SK-N-SH (cell line): ENCODE results near the gene IL1F10. TPM values are rescaled to one million over a fixed set of nuclear protein-coding genes. Genes with fewer than 3 reads are reported as not detected.

Experiments used
- CTCF ChIA-PET: fragments of 300-600, 350-600 bp; formaldehyde crosslinking; extraction: SDS; loops from one replicate; lab custom pipeline; 2021; lab: Yijun Ruan, JAX
- POLR2A ChIA-PET: fragments of 350-600 bp; sonication (Branson Sonifier 250); formaldehyde crosslinking; extraction: SDS; loops from one replicate; lab custom pipeline; 2020; ENCODE audit warnings: antibody characterized with exemption, inconsistent platforms; lab: Yijun Ruan, JAX
- DNase-seq: peaks from one replicate; pipeline ENCODE4 v3.0.0; 2012
- H2AFZ ChIP-seq: fragments of 200-600 bp; sonication (generic); 2 replicates; pipeline ENCODE4 v1.8.1; 2016; ENCODE audit warnings: antibody characterized with exemption, mild to moderate bottlenecking, low read depth
- H3F3A ChIP-seq: fragments of 200-600 bp; sonication (generic); replicated peaks from 2 replicates; pipeline ENCODE3; 2016; ENCODE audit warnings: antibody characterized with exemption, mild to moderate bottlenecking; ENCODE audit not compliant: insufficient read depth
- H3K27ac ChIP-seq, 2 experiments: fragments of 200-500 bp in 1 of 2; fragments of 200-600 bp in 1 of 2; sonication (Bioruptor generic) in 1 of 2; sonication (generic), shearing (Covaris generic) in 1 of 2; 2 replicates each; pipeline versions ENCODE4 v1.5.1 to v1.6.1; 2014 to 2016; ENCODE audit warnings: low read depth in 2 of 2, inconsistent platforms in 1 of 2, low read length in 1 of 2, mild to moderate bottlenecking in 1 of 2, mixed read lengths in 1 of 2
- H3K27me3 ChIP-seq: fragments of 200-600 bp; sonication (generic), shearing (Covaris generic); 2 replicates; pipeline ENCODE4 v1.6.1; 2016; ENCODE audit warnings: mixed run types; ENCODE audit not compliant: insufficient read depth
- H3K36me3 ChIP-seq, 2 experiments: fragments of 200-500 bp in 1 of 2; fragments of 200-600 bp in 1 of 2; sonication (Bioruptor generic) in 1 of 2; sonication (generic) in 1 of 2; replicated peaks in 1 of 2; 2 replicates each; pipeline versions ENCODE3 to v1.5.1; 2014 to 2016; ENCODE audit warnings: low read length in 1 of 2, mild to moderate bottlenecking in 1 of 2; ENCODE audit not compliant: insufficient read depth in 2 of 2, control insufficient read depth in 1 of 2
- H3K4me1 ChIP-seq, 2 experiments: fragments of 200-500 bp in 1 of 2; fragments of 200-600 bp in 1 of 2; sonication (Bioruptor generic) in 1 of 2; sonication (generic), shearing (Covaris generic) in 1 of 2; 2 replicates each; pipeline versions ENCODE4 v1.5.1 to v1.6.1; 2014 to 2016; ENCODE audit warnings: low read depth in 1 of 2, low read length in 1 of 2, mixed run types in 1 of 2; ENCODE audit not compliant: insufficient read depth in 2 of 2, control insufficient read depth in 1 of 2
- H3K4me2 ChIP-seq: fragments of 200-600 bp; sonication (generic), shearing (Covaris generic); 2 replicates; pipeline ENCODE4 v1.6.1; 2017; ENCODE audit warnings: mixed run types
- H3K4me3 ChIP-seq, 2 experiments: fragments of 200-500 bp in 1 of 2; fragments of 200-600 bp in 1 of 2; sonication (Bioruptor generic) in 1 of 2; sonication (generic), shearing (Covaris generic) in 1 of 2; 2 replicates each; pipeline versions ENCODE4 v1.5.1 to v1.8.1; 2014 to 2016; ENCODE audit warnings: low read depth in 2 of 2, inconsistent platforms in 1 of 2, low read length in 1 of 2, mild to moderate bottlenecking in 1 of 2, mixed read lengths in 1 of 2, moderate library complexity in 1 of 2
- H3K79me2 ChIP-seq: fragments of 200-600 bp; sonication (generic); 2 replicates; pipeline ENCODE4 v1.8.1; 2017; ENCODE audit warnings: mild to moderate bottlenecking; ENCODE audit not compliant: insufficient read depth
- H3K9ac ChIP-seq: fragments of 200-600 bp; sonication (generic); 2 replicates; pipeline ENCODE4 v1.6.1; 2017; ENCODE audit warnings: mixed run types
- H3K9me2 ChIP-seq: fragments of 200-600 bp; sonication (generic); 2 replicates; pipeline ENCODE4 v1.6.1; 2017; ENCODE audit warnings: mixed run types
- H3K9me3 ChIP-seq: fragments of 200-600 bp; sonication (generic); 2 replicates; pipeline ENCODE4 v1.6.1; 2017; ENCODE audit warnings: mixed run types, mild to moderate bottlenecking, moderate library complexity
- H4K20me1 ChIP-seq: fragments of 200-600 bp; sonication (generic); 2 replicates; pipeline ENCODE4 v1.6.1; 2017; ENCODE audit warnings: mild to moderate bottlenecking, mixed run types; ENCODE audit not compliant: insufficient read depth
- EP300 ChIP-seq, 2 experiments: IDR thresholded peaks; 2 replicates each; pipeline versions ENCODE4 v1.4.0 to v1.6.1; 2012; ENCODE audit warnings: borderline replicate concordance in 1 of 2, low read depth in 1 of 2, low read length in 1 of 2
- FOXJ3 ChIP-seq: sonication (generic); formaldehyde crosslinking; IDR thresholded peaks from 2 replicates; pipeline ENCODE4 v1.5.1; 2020; ENCODE audit warnings: mild to moderate bottlenecking, missing genetic modification reagents
- FOXM1 ChIP-seq: IDR thresholded peaks from 2 replicates; pipeline ENCODE4 v1.4.0; 2012; ENCODE audit warnings: low read depth, mild to moderate bottlenecking
- GABPA ChIP-seq: IDR thresholded peaks from 2 replicates; pipeline ENCODE4 v1.4.0; 2012; ENCODE audit warnings: low read depth, mild to moderate bottlenecking
- GATA2 ChIP-seq: sonication (generic); formaldehyde crosslinking; IDR thresholded peaks from 2 replicates; pipeline ENCODE4 v1.5.0; 2020; ENCODE audit warnings: mild to moderate bottlenecking, missing genetic modification reagents
- JUND ChIP-seq: IDR thresholded peaks from 2 replicates; pipeline ENCODE4 v1.4.0; 2012
- MAX ChIP-seq: IDR thresholded peaks from 2 replicates; pipeline ENCODE4 v1.4.0; 2012; ENCODE audit warnings: low read depth
- MEF2A ChIP-seq: IDR thresholded peaks from 2 replicates; pipeline ENCODE4 v1.4.0; 2012; ENCODE audit warnings: low read depth, borderline replicate concordance
- MXI1 ChIP-seq: IDR thresholded peaks from 2 replicates; pipeline ENCODE4 v1.6.1; 2012; ENCODE audit warnings: mild to moderate bottlenecking, low read depth, low read length, improper control_type of control experiment
- PBX3 ChIP-seq: IDR thresholded peaks from 2 replicates; pipeline ENCODE4; 2012
- POLR2AphosphoS5 ChIP-seq: IDR thresholded peaks from 2 replicates; pipeline ENCODE4 v1.6.1; 2012; ENCODE audit warnings: low read depth, low read length
- RCOR1 ChIP-seq: fragments of 150-350 bp; IDR thresholded peaks from 2 replicates; pipeline ENCODE4 v1.6.1; 2017; ENCODE audit warnings: antibody characterized with exemption, low read length
- REST ChIP-seq: IDR thresholded peaks from 2 replicates; pipeline ENCODE4 v1.6.1; 2012; ENCODE audit warnings: mild to moderate bottlenecking, low read depth, low read length, moderate library complexity
- RXRA ChIP-seq: IDR thresholded peaks from 2 replicates; pipeline ENCODE4 v1.4.0; 2012; ENCODE audit warnings: low read depth, mild to moderate bottlenecking, borderline replicate concordance
- SIN3A ChIP-seq: IDR thresholded peaks from 2 replicates; pipeline ENCODE4 v1.6.1; 2012; ENCODE audit warnings: low read depth, mild to moderate bottlenecking, low read length, moderate library complexity, borderline replicate concordance
- SMC3 ChIP-seq: IDR thresholded peaks from 2 replicates; pipeline ENCODE4 v1.6.1; 2012; ENCODE audit warnings: low read depth, low read length, improper control_type of control experiment
- TCF12 ChIP-seq: IDR thresholded peaks from 2 replicates; pipeline ENCODE4 v1.4.0; 2012
- TEAD4 ChIP-seq: IDR thresholded peaks from 2 replicates; pipeline ENCODE4 v1.4.0; 2012; ENCODE audit warnings: mild to moderate bottlenecking, borderline replicate concordance; ENCODE audit not compliant: insufficient read depth
- USF2 ChIP-seq: fragments of 150-350 bp; IDR thresholded peaks from 2 replicates; pipeline ENCODE4 v1.6.1; 2017; ENCODE audit warnings: antibody characterized with exemption, low read length, low read depth, borderline replicate concordance
- YY1 ChIP-seq: IDR thresholded peaks from 2 replicates; pipeline ENCODE4 v1.4.0; 2012; ENCODE audit warnings: low read depth, mild to moderate bottlenecking
- ZBTB33 ChIP-seq: IDR thresholded peaks from 2 replicates; pipeline ENCODE4 v1.4.0; 2012; ENCODE audit warnings: low read depth, borderline replicate concordance
- WGBS: methylation state at CpG from one replicate; pipeline ENCODE4 v1.1.6; 2017; ENCODE audit warnings: low lambda C conversion rate; 5-methylcytosine and 5-hydroxymethylcytosine counted together
- polyA plus RNA-seq, 3 experiments: library from polyadenylated mRNA; depleted of rRNA; stranded (reverse); fragments of >200 nt; gene quantifications; 2 replicates each; pipeline ENCODE4 v1.2.3, GENCODE V29; 2012

Gene IL1F10
- polyA plus RNA-seq, 1 of the 3 experiments (the other 2 are of a cell fraction) = not detected

DNA sequence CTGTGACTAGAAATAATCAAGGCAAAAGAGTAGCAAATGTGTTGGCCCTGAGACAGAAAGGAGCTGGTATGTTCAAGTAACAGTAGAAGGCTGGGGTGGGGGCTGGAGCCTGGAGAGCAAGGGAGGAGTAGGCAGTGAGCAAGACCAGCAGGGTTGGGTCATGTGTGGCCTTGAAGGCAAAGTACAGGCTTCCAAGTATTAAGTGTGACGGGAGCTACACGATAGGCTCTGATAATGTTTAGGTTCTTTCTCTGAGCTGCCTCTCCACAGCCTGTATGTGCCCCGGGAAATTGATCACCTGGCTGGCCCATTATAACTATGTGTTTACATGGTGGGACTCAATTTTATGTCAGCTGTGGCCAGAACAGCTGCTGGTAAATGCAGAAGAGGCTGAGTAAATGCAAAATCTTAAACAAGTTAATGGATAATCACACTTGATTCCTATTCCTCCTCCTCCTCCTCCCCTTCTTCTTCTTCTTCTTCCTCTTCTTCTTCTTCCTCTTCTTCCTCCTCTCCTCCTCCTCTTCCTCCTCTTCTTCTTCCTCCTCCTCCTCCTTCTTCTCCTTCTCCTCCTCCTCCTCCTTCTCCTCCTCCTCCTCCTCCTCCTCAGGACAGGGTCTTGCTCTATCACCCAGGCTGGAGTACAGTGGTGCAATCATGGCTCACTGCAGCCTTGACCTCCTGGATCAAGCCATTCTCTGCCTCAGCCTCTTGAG, 9.3 kb downstream of the IL1F10 start:
- Histone ChIP-seq H2AFZ (no peak overlapping the region), H3K4me3 (no peak overlapping the region), H3K27ac (no peak overlapping the region), H3F3A (no peaks in the 10 kb centered on the region), H3K27me3 (no peaks in the 10 kb centered on the region; the same call in 1 of the 2 replicates), H3K79me2 (no peaks in the 10 kb centered on the region), H4K20me1 (no peaks in the 10 kb centered on the region), H3K9me3 (no peaks in the 10 kb centered on the region), H3K9me2 (no peaks in the 10 kb centered on the region), H3K36me3 (no peaks in the 10 kb centered on the region), H3K9ac (no peak overlapping the region), H3K4me2 (no peak overlapping the region), H3K4me1 (no peaks in the 10 kb centered on the region)
- POLR2A ChIA-PET = no interaction called here
- no peak for TF ChIP-seq SIN3A
- no peak for TF ChIP-seq GATA2
- no peak for TF ChIP-seq GABPA
- no peak for TF ChIP-seq POLR2AphosphoS5
- TF ChIP-seq MXI1 = no peak
- no peak for TF ChIP-seq SMC3
- TF ChIP-seq ZBTB33 = no peak
- TF ChIP-seq PBX3 = no peak
- no peak for TF ChIP-seq FOXM1
- TF ChIP-seq RXRA = no peak
- TF ChIP-seq RCOR1 = no peak
- no peak for TF ChIP-seq FOXJ3 (CRISPR knock-in tag)
- no peak for TF ChIP-seq MEF2A
- TF ChIP-seq TCF12 = no peak
- TF ChIP-seq MAX = no peak
- TF ChIP-seq YY1 = no peak
- 4% methylated on average over 3 of the region's 3 CpGs for WGBS
- CTCF ChIA-PET = interaction anchor here (1.3 to 1.4 kb wide), 2 partner anchors 27 to 64 kb away, joined by 3 read pairs; no protein-coding TSS in a partner anchor
- DNase-seq = no peak

GRCh38 chr2:113077921-113078320, 10.2 kb downstream of the IL1F10 start:
- no peak overlapping the region for H3K4me2 ChIP-seq
- H3K4me1 ChIP-seq = no peaks in the 10 kb centered on the region
- CTCF ChIA-PET = interaction anchor here (1.1 to 1.4 kb wide), 3 partner anchors 26 to 1033 kb away, joined by 3 read pairs; no protein-coding TSS in a partner anchor
- no peaks in the 10 kb centered on the region for H3K79me2 ChIP-seq
- no peaks in the 10 kb centered on the region for H3K9me3 ChIP-seq
- H3K27ac ChIP-seq = no peak overlapping the region
- POLR2A ChIA-PET = no interaction called here
- no peak overlapping the region for H3K4me3 ChIP-seq
- H4K20me1 ChIP-seq = no peaks in the 10 kb centered on the region
- no peaks in the 10 kb centered on the region for H3K9me2 ChIP-seq
- H3K27me3 ChIP-seq = no peaks in the 10 kb centered on the region; the same call in 1 of the 2 replicates
- H3K36me3 ChIP-seq = no peaks in the 10 kb centered on the region
- no peak for DNase-seq
- H3F3A ChIP-seq = no peaks in the 10 kb centered on the region
- H2AFZ ChIP-seq = no peak overlapping the region
- 0% methylated on average over 1 of the region's 1 CpG for WGBS
- no peak overlapping the region for H3K9ac ChIP-seq
- TF ChIP-seq YY1 (no peak), TEAD4 (no peak), USF2 (no peak), RXRA (no peak), REST (no peak), POLR2AphosphoS5 (no peak), EP300 (IDR thresholded peaks at IDR 0.05; ENCODE audit: borderline replicate concordance in 1 of 2, low read depth in 1 of 2, low read length in 1 of 2) (no peak), JUND (no peak)
